OCI-LY7 (cell line): Measurements from ENCODE around the gene GFI1B.

Source experiments
- EZH2phosphoT487 ChIP-seq: fragments of 200-600 bp; sonication (generic); IDR thresholded peaks from 2 replicates; pipeline ENCODE4 v1.6.1; 2018; ENCODE audit warnings: low read depth, borderline replicate concordance, mild to moderate bottlenecking, mixed run types, antibody characterized with exemption, low read length, moderate library complexity, mixed read lengths
- TF ChIP-seq, protein P1 (sequence below): fragments of 200-600 bp; sonication (generic); conservative IDR thresholded peaks from 2 replicates; pipeline ENCODE4 v1.5.1; 2014; ENCODE audit warnings: mild to moderate bottlenecking, antibody characterized with exemption, low read length, moderate library complexity, mixed read lengths

DNA sequence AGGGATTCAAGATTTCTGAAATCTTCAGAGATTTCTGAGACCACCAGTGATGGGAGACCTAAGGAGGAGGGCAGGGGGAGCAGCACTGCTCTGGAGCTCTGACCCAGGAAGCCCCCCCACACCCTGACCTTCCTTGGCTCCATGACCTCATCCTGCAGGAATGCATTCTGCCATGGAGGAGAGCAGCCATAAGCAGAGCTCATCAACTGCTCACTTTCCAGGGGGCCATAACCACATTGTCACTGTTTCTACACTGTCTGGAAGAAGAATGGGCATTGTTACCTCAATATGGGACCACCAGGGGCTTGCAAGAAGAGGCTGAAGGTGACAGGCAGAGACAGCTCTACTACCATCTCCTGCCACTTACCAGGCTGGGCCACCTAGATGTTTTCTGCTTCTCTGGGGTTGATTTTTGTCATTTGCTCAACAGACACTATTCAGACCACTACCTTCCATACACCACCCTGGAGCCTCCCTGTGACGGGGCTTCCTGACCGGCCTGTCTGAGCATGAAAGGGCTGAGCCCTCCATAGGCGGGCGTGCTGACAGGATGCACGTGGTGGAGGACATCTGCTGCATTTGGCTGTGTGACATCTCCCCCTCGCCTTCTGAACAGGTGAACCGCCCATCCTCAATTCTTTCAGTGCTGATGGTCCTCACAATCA is 31.7 kb upstream of the GFI1B start:
- TF ChIP-seq, protein P1, sequence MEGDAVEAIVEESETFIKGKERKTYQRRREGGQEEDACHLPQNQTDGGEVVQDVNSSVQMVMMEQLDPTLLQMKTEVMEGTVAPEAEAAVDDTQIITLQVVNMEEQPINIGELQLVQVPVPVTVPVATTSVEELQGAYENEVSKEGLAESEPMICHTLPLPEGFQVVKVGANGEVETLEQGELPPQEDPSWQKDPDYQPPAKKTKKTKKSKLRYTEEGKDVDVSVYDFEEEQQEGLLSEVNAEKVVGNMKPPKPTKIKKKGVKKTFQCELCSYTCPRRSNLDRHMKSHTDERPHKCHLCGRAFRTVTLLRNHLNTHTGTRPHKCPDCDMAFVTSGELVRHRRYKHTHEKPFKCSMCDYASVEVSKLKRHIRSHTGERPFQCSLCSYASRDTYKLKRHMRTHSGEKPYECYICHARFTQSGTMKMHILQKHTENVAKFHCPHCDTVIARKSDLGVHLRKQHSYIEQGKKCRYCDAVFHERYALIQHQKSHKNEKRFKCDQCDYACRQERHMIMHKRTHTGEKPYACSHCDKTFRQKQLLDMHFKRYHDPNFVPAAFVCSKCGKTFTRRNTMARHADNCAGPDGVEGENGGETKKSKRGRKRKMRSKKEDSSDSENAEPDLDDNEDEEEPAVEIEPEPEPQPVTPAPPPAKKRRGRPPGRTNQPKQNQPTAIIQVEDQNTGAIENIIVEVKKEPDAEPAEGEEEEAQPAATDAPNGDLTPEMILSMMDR: no peak
- TF ChIP-seq EZH2phosphoT487: no peak
